Ovary (tissue), 3 donors: ENCODE measurements around the gene SMARCC1.

ENCODE experiments used
- EP300 ChIP-seq: sonication (generic); formaldehyde crosslinking; IDR thresholded peaks from one replicate; pipeline ENCODE4 v1.6.1; 2017; ENCODE audit warnings: antibody characterized with exemption
- POLR2A ChIP-seq: fragments of 450-650 bp; IDR thresholded peaks from one replicate; pipeline ENCODE4 v1.6.1; 2017; ENCODE audit warnings: antibody characterized with exemption, mild to moderate bottlenecking, moderate library complexity
- TF ChIP-seq, protein P1 (sequence below), 3 donors: fragments of 450-650 bp in 2 of 3; fragments of 200-600 bp in 1 of 3; IDR thresholded peaks; one replicate each; pipeline versions ENCODE4 v1.5.1 to v1.8.0; 2016 to 2022; ENCODE audit warnings: antibody characterized with exemption in 3 of 3, mild to moderate bottlenecking in 1 of 3
- donor health status: DM: no; HTN: no; CAD: no.

DNA sequence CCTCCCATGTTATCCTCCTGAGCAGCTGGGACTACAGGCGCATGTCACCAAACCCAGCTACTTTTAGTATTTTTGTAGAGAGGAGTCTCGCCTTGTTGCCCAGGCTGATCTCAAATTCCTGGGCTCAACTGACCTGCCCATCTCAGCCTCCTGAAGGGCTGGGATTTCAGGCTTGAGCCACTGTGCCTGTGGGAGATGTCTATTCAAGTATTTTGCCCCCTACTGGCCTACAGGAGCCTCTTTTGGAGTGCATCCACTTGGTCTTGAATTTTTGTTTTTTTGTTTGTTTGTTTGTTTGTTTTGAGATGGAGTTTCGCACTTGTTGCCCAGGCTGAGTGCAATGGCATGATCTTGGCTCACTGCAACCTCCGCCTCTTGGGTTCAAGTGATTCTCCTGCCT is 18.0 kb upstream of the SMARCC1 start:
- TF ChIP-seq, protein P1, sequence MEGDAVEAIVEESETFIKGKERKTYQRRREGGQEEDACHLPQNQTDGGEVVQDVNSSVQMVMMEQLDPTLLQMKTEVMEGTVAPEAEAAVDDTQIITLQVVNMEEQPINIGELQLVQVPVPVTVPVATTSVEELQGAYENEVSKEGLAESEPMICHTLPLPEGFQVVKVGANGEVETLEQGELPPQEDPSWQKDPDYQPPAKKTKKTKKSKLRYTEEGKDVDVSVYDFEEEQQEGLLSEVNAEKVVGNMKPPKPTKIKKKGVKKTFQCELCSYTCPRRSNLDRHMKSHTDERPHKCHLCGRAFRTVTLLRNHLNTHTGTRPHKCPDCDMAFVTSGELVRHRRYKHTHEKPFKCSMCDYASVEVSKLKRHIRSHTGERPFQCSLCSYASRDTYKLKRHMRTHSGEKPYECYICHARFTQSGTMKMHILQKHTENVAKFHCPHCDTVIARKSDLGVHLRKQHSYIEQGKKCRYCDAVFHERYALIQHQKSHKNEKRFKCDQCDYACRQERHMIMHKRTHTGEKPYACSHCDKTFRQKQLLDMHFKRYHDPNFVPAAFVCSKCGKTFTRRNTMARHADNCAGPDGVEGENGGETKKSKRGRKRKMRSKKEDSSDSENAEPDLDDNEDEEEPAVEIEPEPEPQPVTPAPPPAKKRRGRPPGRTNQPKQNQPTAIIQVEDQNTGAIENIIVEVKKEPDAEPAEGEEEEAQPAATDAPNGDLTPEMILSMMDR (IDR thresholded peaks at IDR 0.05) = no peak
- TF ChIP-seq POLR2A (no peak), EP300 (no peak)
